K562 (cell line): ENCODE data around the gene SYT1. TPM values are rescaled to one million over a fixed set of nuclear protein-coding genes. Genes with fewer than 3 reads are reported as not detected.

ENCODE experiments used
- ADNP ChIP-seq: fragments of 200-800 bp; sonication (Bioruptor generic); IDR thresholded peaks from 2 replicates; pipeline ENCODE4 v1.6.1; 2016; ENCODE audit warnings: missing genetic modification characterization, missing compliant biosample characterization
- GABPB2 ChIP-seq: fragments of 250-450 bp; sonication (Bioruptor Pico); conservative IDR thresholded peaks from 2 replicates; pipeline ENCODE4 v1.5.1; 2021; ENCODE audit warnings: mild to moderate bottlenecking
- GTF2F1 ChIP-seq: IDR thresholded peaks from 2 replicates; pipeline ENCODE4 v1.6.1; 2011; ENCODE audit warnings: low read depth, low read length, improper control_type of control experiment
- RBFOX2 ChIP-seq: fragments of 200-400 bp; formaldehyde crosslinking; IDR thresholded peaks from 2 replicates; pipeline ENCODE4 v1.6.1; 2017; ENCODE audit warnings: low read depth, mild to moderate bottlenecking, low read length, moderate library complexity
- polyA plus RNA-seq, 8 experiments: library from polyadenylated mRNA; depleted of rRNA in 4 of 8; stranded (reverse) in 5 of 8; unstranded in 3 of 8; fragments of >200 nt; fragmentation: Nextera tagmentation in 2 of 8; fragmentation: Illumina TruSeq in 1 of 8; extraction: Ambion mirVana in 2 of 8; extraction: Trizol in 1 of 8; gene quantifications; 2 replicates each; pipeline versions ENCODE4 v1.2.1 to v1.2.3, GENCODE V29; 2011 to 2014; ENCODE audit warnings: inconsistent platforms in 1 of 8, missing spikeins in 1 of 8
- total RNA-seq, 7 experiments: library from RNA; depleted of rRNA in 6 of 7; stranded (reverse); fragments of >200 nt in 6 of 7; fragmentation: Illumina TruSeq in 2 of 7; extraction: Trizol in 2 of 7; gene quantifications; 2 replicates each; pipeline versions ENCODE4 v1.2.1 to v1.2.3, GENCODE V29; 2011 to 2021; ENCODE audit warnings: low replicate concordance in 1 of 7
- TF ChIP-seq, protein P1 (sequence below), 2 experiments: IDR thresholded peaks; 2 replicates each; pipeline ENCODE4 v1.6.1; 2012; ENCODE audit warnings: improper control_type of control experiment in 2 of 2, low read depth in 2 of 2, low read length in 2 of 2, borderline replicate concordance in 1 of 2
- TF ChIP-seq, protein P2 (sequence below): sonication (generic); formaldehyde crosslinking; IDR thresholded peaks from 2 replicates; pipeline ENCODE4 v1.8.1; 2023; ENCODE audit warnings: mild to moderate bottlenecking, missing genetic modification reagents
- TF ChIP-seq, protein P3 (sequence below): fragments of 250-450 bp; sonication (Bioruptor Pico); IDR thresholded peaks from 2 replicates; pipeline ENCODE4 v1.4.0; 2020; ENCODE audit warnings: mild to moderate bottlenecking
- TF ChIP-seq, protein P4 (sequence below): fragments of 150-350 bp; conservative IDR thresholded peaks from 2 replicates; pipeline ENCODE4 v1.6.1; 2014; ENCODE audit warnings: low read length

SYT1 gene
- total and polyA plus RNA-seq, 9 of the 15 experiments (the other 6 are each of a cell fraction or from before 2014, with no cell fraction given): 0.03 to 0.13 (median 0.07) TPM; not detected in 4

DNA sequence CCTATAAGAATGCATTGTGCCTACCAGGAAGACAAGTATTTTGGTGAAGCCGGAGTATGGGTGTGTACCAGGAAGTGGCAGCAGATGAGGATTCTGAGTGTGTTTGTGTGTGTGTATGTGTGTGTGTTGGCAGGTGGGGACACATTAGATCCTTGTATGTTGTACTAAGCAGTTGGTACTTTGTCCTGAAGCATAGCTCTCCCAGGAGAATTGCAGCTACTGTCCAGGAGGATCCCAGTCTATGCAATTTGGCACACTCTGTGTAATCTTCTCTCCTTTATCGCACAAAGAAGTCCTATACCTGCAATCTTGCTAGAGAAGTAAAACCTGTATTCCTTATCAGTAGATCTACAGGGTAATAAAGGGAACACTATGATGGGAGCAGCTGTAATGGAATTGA is 549.7 kb downstream of the SYT1 start (continued):
- TF ChIP-seq, protein P1, sequence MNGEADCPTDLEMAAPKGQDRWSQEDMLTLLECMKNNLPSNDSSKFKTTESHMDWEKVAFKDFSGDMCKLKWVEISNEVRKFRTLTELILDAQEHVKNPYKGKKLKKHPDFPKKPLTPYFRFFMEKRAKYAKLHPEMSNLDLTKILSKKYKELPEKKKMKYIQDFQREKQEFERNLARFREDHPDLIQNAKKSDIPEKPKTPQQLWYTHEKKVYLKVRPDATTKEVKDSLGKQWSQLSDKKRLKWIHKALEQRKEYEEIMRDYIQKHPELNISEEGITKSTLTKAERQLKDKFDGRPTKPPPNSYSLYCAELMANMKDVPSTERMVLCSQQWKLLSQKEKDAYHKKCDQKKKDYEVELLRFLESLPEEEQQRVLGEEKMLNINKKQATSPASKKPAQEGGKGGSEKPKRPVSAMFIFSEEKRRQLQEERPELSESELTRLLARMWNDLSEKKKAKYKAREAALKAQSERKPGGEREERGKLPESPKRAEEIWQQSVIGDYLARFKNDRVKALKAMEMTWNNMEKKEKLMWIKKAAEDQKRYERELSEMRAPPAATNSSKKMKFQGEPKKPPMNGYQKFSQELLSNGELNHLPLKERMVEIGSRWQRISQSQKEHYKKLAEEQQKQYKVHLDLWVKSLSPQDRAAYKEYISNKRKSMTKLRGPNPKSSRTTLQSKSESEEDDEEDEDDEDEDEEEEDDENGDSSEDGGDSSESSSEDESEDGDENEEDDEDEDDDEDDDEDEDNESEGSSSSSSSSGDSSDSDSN (IDR thresholded peaks at IDR 0.05; ENCODE audit: borderline replicate concordance in 1 of 2, low read depth in 2 of 2, low read length in 2 of 2): no peak
- TF ChIP-seq, protein P2, sequence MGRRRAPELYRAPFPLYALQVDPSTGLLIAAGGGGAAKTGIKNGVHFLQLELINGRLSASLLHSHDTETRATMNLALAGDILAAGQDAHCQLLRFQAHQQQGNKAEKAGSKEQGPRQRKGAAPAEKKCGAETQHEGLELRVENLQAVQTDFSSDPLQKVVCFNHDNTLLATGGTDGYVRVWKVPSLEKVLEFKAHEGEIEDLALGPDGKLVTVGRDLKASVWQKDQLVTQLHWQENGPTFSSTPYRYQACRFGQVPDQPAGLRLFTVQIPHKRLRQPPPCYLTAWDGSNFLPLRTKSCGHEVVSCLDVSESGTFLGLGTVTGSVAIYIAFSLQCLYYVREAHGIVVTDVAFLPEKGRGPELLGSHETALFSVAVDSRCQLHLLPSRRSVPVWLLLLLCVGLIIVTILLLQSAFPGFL (CRISPR knock-in tag): no peak
- TF ChIP-seq, protein P3, sequence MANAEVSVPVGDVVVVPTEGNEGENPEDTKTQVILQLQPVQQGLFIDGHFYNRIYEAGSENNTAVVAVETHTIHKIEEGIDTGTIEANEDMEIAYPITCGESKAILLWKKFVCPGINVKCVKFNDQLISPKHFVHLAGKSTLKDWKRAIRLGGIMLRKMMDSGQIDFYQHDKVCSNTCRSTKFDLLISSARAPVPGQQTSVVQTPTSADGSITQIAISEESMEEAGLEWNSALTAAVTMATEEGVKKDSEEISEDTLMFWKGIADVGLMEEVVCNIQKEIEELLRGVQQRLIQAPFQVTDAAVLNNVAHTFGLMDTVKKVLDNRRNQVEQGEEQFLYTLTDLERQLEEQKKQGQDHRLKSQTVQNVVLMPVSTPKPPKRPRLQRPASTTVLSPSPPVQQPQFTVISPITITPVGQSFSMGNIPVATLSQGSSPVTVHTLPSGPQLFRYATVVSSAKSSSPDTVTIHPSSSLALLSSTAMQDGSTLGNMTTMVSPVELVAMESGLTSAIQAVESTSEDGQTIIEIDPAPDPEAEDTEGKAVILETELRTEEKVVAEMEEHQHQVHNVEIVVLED (CRISPR knock-in tag): no peak
- TF ChIP-seq RBFOX2: no peak
- TF ChIP-seq GTF2F1: no peak
- TF ChIP-seq ADNP (tag): no peak
- no peak for TF ChIP-seq GABPB2 (CRISPR knock-in tag)
- TF ChIP-seq, protein P4, sequence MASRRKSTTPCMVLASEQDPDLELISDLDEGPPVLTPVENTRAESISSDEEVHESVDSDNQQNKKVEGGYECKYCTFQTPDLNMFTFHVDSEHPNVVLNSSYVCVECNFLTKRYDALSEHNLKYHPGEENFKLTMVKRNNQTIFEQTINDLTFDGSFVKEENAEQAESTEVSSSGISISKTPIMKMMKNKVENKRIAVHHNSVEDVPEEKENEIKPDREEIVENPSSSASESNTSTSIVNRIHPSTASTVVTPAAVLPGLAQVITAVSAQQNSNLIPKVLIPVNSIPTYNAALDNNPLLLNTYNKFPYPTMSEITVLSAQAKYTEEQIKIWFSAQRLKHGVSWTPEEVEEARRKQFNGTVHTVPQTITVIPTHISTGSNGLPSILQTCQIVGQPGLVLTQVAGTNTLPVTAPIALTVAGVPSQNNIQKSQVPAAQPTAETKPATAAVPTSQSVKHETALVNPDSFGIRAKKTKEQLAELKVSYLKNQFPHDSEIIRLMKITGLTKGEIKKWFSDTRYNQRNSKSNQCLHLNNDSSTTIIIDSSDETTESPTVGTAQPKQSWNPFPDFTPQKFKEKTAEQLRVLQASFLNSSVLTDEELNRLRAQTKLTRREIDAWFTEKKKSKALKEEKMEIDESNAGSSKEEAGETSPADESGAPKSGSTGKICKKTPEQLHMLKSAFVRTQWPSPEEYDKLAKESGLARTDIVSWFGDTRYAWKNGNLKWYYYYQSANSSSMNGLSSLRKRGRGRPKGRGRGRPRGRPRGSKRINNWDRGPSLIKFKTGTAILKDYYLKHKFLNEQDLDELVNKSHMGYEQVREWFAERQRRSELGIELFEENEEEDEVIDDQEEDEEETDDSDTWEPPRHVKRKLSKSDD: no peak
